GM19099 (cell line): Measurements from ENCODE around the gene GNAS-AS1.

Source experiments
- POLR2A ChIP-seq: IDR thresholded peaks from 3 replicates; pipeline ENCODE4 v1.6.1; 2011; ENCODE audit warnings: low read depth; ENCODE audit not compliant: insufficient read length; ENCODE audit errors: extremely low read depth

GNAS-AS1 gene

GRCh38 chr20:58850693-58851174, at the start of gene GNAS-AS1:
TSS of gene GNAS-AS1 (minus strand) at chr20:58850902.
- TF ChIP-seq POLR2A: peak; percentile 55

- TF ChIP-seq POLR2A: no peak
Measured at GRCh38 chr20:58900397-58900796, 49.7 kb upstream of the GNAS-AS1 start.

GRCh38 chr20:58899512-58899911, 48.8 kb upstream of the GNAS-AS1 start:
- no peak for TF ChIP-seq POLR2A

GRCh38 chr20:58898629-58899408, 48.1 kb upstream of the GNAS-AS1 start:
- TF ChIP-seq POLR2A: no peak

- TF ChIP-seq POLR2A: no peak
Measured at GRCh38 chr20:58897488-58897887, 46.8 kb upstream of the GNAS-AS1 start.

- no peak for TF ChIP-seq POLR2A
Measured at GRCh38 chr20:58896820-58897219, 46.1 kb upstream of the GNAS-AS1 start.

- no peak for TF ChIP-seq POLR2A
Measured at GRCh38 chr20:58895448-58896180, 44.9 kb upstream of the GNAS-AS1 start.

- TF ChIP-seq POLR2A: no peak
Measured at GRCh38 chr20:58894652-58895447, 44.1 kb upstream of the GNAS-AS1 start.

- peak; percentile 14 for TF ChIP-seq POLR2A
Measured at GRCh38 chr20:58893355-58894120, 42.8 kb upstream of the GNAS-AS1 start.

GRCh38 chr20:58892932-58893224, 42.2 kb upstream of the GNAS-AS1 start:
- no peak for TF ChIP-seq POLR2A

- peak; percentile 61 for TF ChIP-seq POLR2A
Measured at GRCh38 chr20:58892141-58892931, 41.6 kb upstream of the GNAS-AS1 start.

GRCh38 chr20:58891718-58892140, 41.0 kb upstream of the GNAS-AS1 start:
- TF ChIP-seq POLR2A: no peak

GRCh38 chr20:58891086-58891717, 40.5 kb upstream of the GNAS-AS1 start:
- peak; percentile 90 for TF ChIP-seq POLR2A
